SK-N-SH (cell line): Measurements from ENCODE around the gene NR6A1. TPM values are rescaled to one million over a fixed set of nuclear protein-coding genes. Genes with fewer than 3 reads are reported as not detected.

ENCODE experiments used
- CTCF ChIA-PET: fragments of 300-600, 350-600 bp; formaldehyde crosslinking; extraction: SDS; loops from one replicate; lab custom pipeline; 2021; lab: Yijun Ruan, JAX
- POLR2A ChIA-PET: fragments of 350-600 bp; sonication (Branson Sonifier 250); formaldehyde crosslinking; extraction: SDS; loops from one replicate; lab custom pipeline; 2020; ENCODE audit warnings: antibody characterized with exemption, inconsistent platforms; lab: Yijun Ruan, JAX
- DNase-seq: peaks from one replicate; pipeline ENCODE4 v3.0.0; 2012
- H2AFZ ChIP-seq: fragments of 200-600 bp; sonication (generic); 2 replicates; pipeline ENCODE4 v1.8.1; 2016; ENCODE audit warnings: antibody characterized with exemption, mild to moderate bottlenecking, low read depth
- H3F3A ChIP-seq: fragments of 200-600 bp; sonication (generic); replicated peaks from 2 replicates; pipeline ENCODE3; 2016; ENCODE audit warnings: antibody characterized with exemption, mild to moderate bottlenecking; ENCODE audit not compliant: insufficient read depth
- H3K27ac ChIP-seq, 2 experiments: fragments of 200-500 bp in 1 of 2; fragments of 200-600 bp in 1 of 2; sonication (Bioruptor generic) in 1 of 2; sonication (generic), shearing (Covaris generic) in 1 of 2; 2 replicates each; pipeline versions ENCODE4 v1.5.1 to v1.6.1; 2014 to 2016; ENCODE audit warnings: low read depth in 2 of 2, inconsistent platforms in 1 of 2, low read length in 1 of 2, mild to moderate bottlenecking in 1 of 2, mixed read lengths in 1 of 2
- H3K27me3 ChIP-seq: fragments of 200-600 bp; sonication (generic), shearing (Covaris generic); 2 replicates; pipeline ENCODE4 v1.6.1; 2016; ENCODE audit warnings: mixed run types; ENCODE audit not compliant: insufficient read depth
- H3K36me3 ChIP-seq, 2 experiments: fragments of 200-500 bp in 1 of 2; fragments of 200-600 bp in 1 of 2; sonication (Bioruptor generic) in 1 of 2; sonication (generic) in 1 of 2; replicated peaks in 1 of 2; 2 replicates each; pipeline versions ENCODE3 to v1.5.1; 2014 to 2016; ENCODE audit warnings: low read length in 1 of 2, mild to moderate bottlenecking in 1 of 2; ENCODE audit not compliant: insufficient read depth in 2 of 2, control insufficient read depth in 1 of 2
- H3K4me1 ChIP-seq, 2 experiments: fragments of 200-500 bp in 1 of 2; fragments of 200-600 bp in 1 of 2; sonication (Bioruptor generic) in 1 of 2; sonication (generic), shearing (Covaris generic) in 1 of 2; 2 replicates each; pipeline versions ENCODE4 v1.5.1 to v1.6.1; 2014 to 2016; ENCODE audit warnings: low read depth in 1 of 2, low read length in 1 of 2, mixed run types in 1 of 2; ENCODE audit not compliant: insufficient read depth in 2 of 2, control insufficient read depth in 1 of 2
- H3K4me2 ChIP-seq: fragments of 200-600 bp; sonication (generic), shearing (Covaris generic); 2 replicates; pipeline ENCODE4 v1.6.1; 2017; ENCODE audit warnings: mixed run types
- H3K4me3 ChIP-seq, 2 experiments: fragments of 200-500 bp in 1 of 2; fragments of 200-600 bp in 1 of 2; sonication (Bioruptor generic) in 1 of 2; sonication (generic), shearing (Covaris generic) in 1 of 2; 2 replicates each; pipeline versions ENCODE4 v1.5.1 to v1.8.1; 2014 to 2016; ENCODE audit warnings: low read depth in 2 of 2, inconsistent platforms in 1 of 2, low read length in 1 of 2, mild to moderate bottlenecking in 1 of 2, mixed read lengths in 1 of 2, moderate library complexity in 1 of 2
- H3K79me2 ChIP-seq: fragments of 200-600 bp; sonication (generic); 2 replicates; pipeline ENCODE4 v1.8.1; 2017; ENCODE audit warnings: mild to moderate bottlenecking; ENCODE audit not compliant: insufficient read depth
- H3K9ac ChIP-seq: fragments of 200-600 bp; sonication (generic); 2 replicates; pipeline ENCODE4 v1.6.1; 2017; ENCODE audit warnings: mixed run types
- H3K9me2 ChIP-seq: fragments of 200-600 bp; sonication (generic); 2 replicates; pipeline ENCODE4 v1.6.1; 2017; ENCODE audit warnings: mixed run types
- H3K9me3 ChIP-seq: fragments of 200-600 bp; sonication (generic); 2 replicates; pipeline ENCODE4 v1.6.1; 2017; ENCODE audit warnings: mixed run types, mild to moderate bottlenecking, moderate library complexity
- H4K20me1 ChIP-seq: fragments of 200-600 bp; sonication (generic); 2 replicates; pipeline ENCODE4 v1.6.1; 2017; ENCODE audit warnings: mild to moderate bottlenecking, mixed run types; ENCODE audit not compliant: insufficient read depth
- CTCF ChIP-seq: fragments of 200-600 bp; sonication (generic); IDR thresholded peaks from 2 replicates; pipeline ENCODE4 v1.6.1; 2017; ENCODE audit warnings: antibody characterized with exemption, mild to moderate bottlenecking, moderate library complexity
- EP300 ChIP-seq, 2 experiments: IDR thresholded peaks; 2 replicates each; pipeline versions ENCODE4 v1.4.0 to v1.6.1; 2012; ENCODE audit warnings: borderline replicate concordance in 1 of 2, low read depth in 1 of 2, low read length in 1 of 2
- EZH2phosphoT487 ChIP-seq: fragments of 200-600 bp; sonication (generic); IDR thresholded peaks from 2 replicates; pipeline ENCODE4 v1.6.1; 2017; ENCODE audit warnings: low read depth, mixed run types, mild to moderate bottlenecking, antibody characterized with exemption, moderate library complexity, borderline replicate concordance
- FOSL2 ChIP-seq: IDR thresholded peaks from 2 replicates; pipeline ENCODE4 v1.4.0; 2012; ENCODE audit warnings: low read depth, mild to moderate bottlenecking, moderate library complexity, borderline replicate concordance
- FOXJ3 ChIP-seq: sonication (generic); formaldehyde crosslinking; IDR thresholded peaks from 2 replicates; pipeline ENCODE4 v1.5.1; 2020; ENCODE audit warnings: mild to moderate bottlenecking, missing genetic modification reagents
- GABPA ChIP-seq: IDR thresholded peaks from 2 replicates; pipeline ENCODE4 v1.4.0; 2012; ENCODE audit warnings: low read depth, mild to moderate bottlenecking
- GATA2 ChIP-seq: sonication (generic); formaldehyde crosslinking; IDR thresholded peaks from 2 replicates; pipeline ENCODE4 v1.5.0; 2020; ENCODE audit warnings: mild to moderate bottlenecking, missing genetic modification reagents
- MEF2A ChIP-seq: IDR thresholded peaks from 2 replicates; pipeline ENCODE4 v1.4.0; 2012; ENCODE audit warnings: low read depth, borderline replicate concordance
- MXI1 ChIP-seq: IDR thresholded peaks from 2 replicates; pipeline ENCODE4 v1.6.1; 2012; ENCODE audit warnings: mild to moderate bottlenecking, low read depth, low read length, improper control_type of control experiment
- NFIC ChIP-seq: IDR thresholded peaks from 2 replicates; pipeline ENCODE4 v1.4.0; 2012; ENCODE audit warnings: borderline replicate concordance
- PBX3 ChIP-seq: IDR thresholded peaks from 2 replicates; pipeline ENCODE4; 2012
- POLR2AphosphoS5 ChIP-seq: IDR thresholded peaks from 2 replicates; pipeline ENCODE4 v1.6.1; 2012; ENCODE audit warnings: low read depth, low read length
- RCOR1 ChIP-seq: fragments of 150-350 bp; IDR thresholded peaks from 2 replicates; pipeline ENCODE4 v1.6.1; 2017; ENCODE audit warnings: antibody characterized with exemption, low read length
- RFX5 ChIP-seq: IDR thresholded peaks from 2 replicates; pipeline ENCODE4 v1.6.1; 2012; ENCODE audit warnings: mild to moderate bottlenecking, improper control_type of control experiment, low read length
- RXRA ChIP-seq: IDR thresholded peaks from 2 replicates; pipeline ENCODE4 v1.4.0; 2012; ENCODE audit warnings: low read depth, mild to moderate bottlenecking, borderline replicate concordance
- SIN3A ChIP-seq: IDR thresholded peaks from 2 replicates; pipeline ENCODE4 v1.6.1; 2012; ENCODE audit warnings: low read depth, mild to moderate bottlenecking, low read length, moderate library complexity, borderline replicate concordance
- SMC3 ChIP-seq: IDR thresholded peaks from 2 replicates; pipeline ENCODE4 v1.6.1; 2012; ENCODE audit warnings: low read depth, low read length, improper control_type of control experiment
- TAF1 ChIP-seq: IDR thresholded peaks from 2 replicates; pipeline ENCODE4 v1.6.1; 2012; ENCODE audit warnings: low read depth, mild to moderate bottlenecking, low read length, moderate library complexity, borderline replicate concordance
- TEAD4 ChIP-seq: IDR thresholded peaks from 2 replicates; pipeline ENCODE4 v1.4.0; 2012; ENCODE audit warnings: mild to moderate bottlenecking, borderline replicate concordance; ENCODE audit not compliant: insufficient read depth
- WGBS: methylation state at CpG from one replicate; pipeline ENCODE4 v1.1.6; 2017; ENCODE audit warnings: low lambda C conversion rate; 5-methylcytosine and 5-hydroxymethylcytosine counted together
- polyA plus RNA-seq, 3 experiments: library from polyadenylated mRNA; depleted of rRNA; stranded (reverse); fragments of >200 nt; gene quantifications; 2 replicates each; pipeline ENCODE4 v1.2.3, GENCODE V29; 2012
- TF ChIP-seq, protein P1 (sequence below): IDR thresholded peaks from 2 replicates; pipeline ENCODE4 v1.4.0; 2012; ENCODE audit warnings: low read depth, borderline replicate concordance

Gene NR6A1
- polyA plus RNA-seq, 1 of the 3 experiments (the other 2 are of a cell fraction) = 1.2 TPM

- Histone ChIP-seq H3K27ac (no peak overlapping the region), H3K9ac (no peak overlapping the region), H4K20me1 (no peaks in the 10 kb centered on the region), H3K79me2 (no peaks in the 10 kb centered on the region), H3K4me1 (no peaks in the 10 kb centered on the region; a peak in 1 of 4 replicates), H3F3A (no peaks in the 10 kb centered on the region), H3K4me3 (no peak overlapping the region), H3K4me2 (no peak overlapping the region), H3K9me2 (no peaks in the 10 kb centered on the region), H3K27me3 (no peaks in the 10 kb centered on the region; the same call in 1 of the 2 replicates), H3K36me3 (no peaks in the 10 kb centered on the region), H3K9me3 (no peaks in the 10 kb centered on the region), H2AFZ (no peak overlapping the region)
- CTCF ChIA-PET = no interaction called here
- WGBS = 52% methylated on average over 2 of the region's 2 CpGs
- POLR2A ChIA-PET = no interaction called here
- DNase-seq = no peak
- no peak for TF ChIP-seq NFIC
- TF ChIP-seq RFX5 = no peak
- no peak for TF ChIP-seq FOXJ3
- TF ChIP-seq EZH2phosphoT487 = no peak
- no peak for TF ChIP-seq MXI1
- no peak for TF ChIP-seq GABPA
- TF ChIP-seq POLR2AphosphoS5 = no peak
- no peak for TF ChIP-seq TAF1
- no peak for TF ChIP-seq FOSL2
- no peak for TF ChIP-seq RXRA
- no peak for TF ChIP-seq RCOR1
- no peak for TF ChIP-seq TEAD4
- TF ChIP-seq SIN3A = no peak
- no peak for TF ChIP-seq CTCF
- no peak for TF ChIP-seq EP300 (IDR thresholded peaks at IDR 0.05; ENCODE audit: borderline replicate concordance in 1 of 2, low read depth in 1 of 2, low read length in 1 of 2)
- TF ChIP-seq, protein P1, sequence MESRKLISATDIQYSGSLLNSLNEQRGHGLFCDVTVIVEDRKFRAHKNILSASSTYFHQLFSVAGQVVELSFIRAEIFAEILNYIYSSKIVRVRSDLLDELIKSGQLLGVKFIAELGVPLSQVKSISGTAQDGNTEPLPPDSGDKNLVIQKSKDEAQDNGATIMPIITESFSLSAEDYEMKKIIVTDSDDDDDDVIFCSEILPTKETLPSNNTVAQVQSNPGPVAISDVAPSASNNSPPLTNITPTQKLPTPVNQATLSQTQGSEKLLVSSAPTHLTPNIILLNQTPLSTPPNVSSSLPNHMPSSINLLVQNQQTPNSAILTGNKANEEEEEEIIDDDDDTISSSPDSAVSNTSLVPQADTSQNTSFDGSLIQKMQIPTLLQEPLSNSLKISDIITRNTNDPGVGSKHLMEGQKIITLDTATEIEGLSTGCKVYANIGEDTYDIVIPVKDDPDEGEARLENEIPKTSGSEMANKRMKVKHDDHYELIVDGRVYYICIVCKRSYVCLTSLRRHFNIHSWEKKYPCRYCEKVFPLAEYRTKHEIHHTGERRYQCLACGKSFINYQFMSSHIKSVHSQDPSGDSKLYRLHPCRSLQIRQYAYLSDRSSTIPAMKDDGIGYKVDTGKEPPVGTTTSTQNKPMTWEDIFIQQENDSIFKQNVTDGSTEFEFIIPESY = no peak
- TF ChIP-seq PBX3 = no peak
- no peak for TF ChIP-seq MEF2A
- TF ChIP-seq GATA2 (CRISPR knock-in tag) = no peak
- no peak for TF ChIP-seq SMC3
Observed at GRCh38 chr9:124490004-124490403, 281.1 kb downstream of the NR6A1 start.
